MCF 10A (cell line): Measurements from ENCODE around the gene CCP110. TPM values are rescaled to one million over a fixed set of nuclear protein-coding genes. Genes with fewer than 3 reads are reported as not detected.
A peak's percentile ranks its signal among the peaks of the same experiment; 100 is the strongest.

Experiments
- BruUV-seq: library from RNA; stranded (reverse); fragments of 400-500 nt; replicated peaks from 2 replicates; lab custom pipeline; 2021; lab: Mats Ljungman, UMichigan
- CTCF ChIA-PET: fragments of 300-600 bp; sonication (Branson Sonifier 250); formaldehyde crosslinking; extraction: SDS; loops from one replicate; lab custom pipeline; 2021; ENCODE audit warnings: antibody characterized with exemption, inconsistent platforms; lab: Yijun Ruan, JAX
- POLR2A ChIA-PET: fragments of 300-600, 350-650 bp; sonication (Branson Sonifier 250); formaldehyde crosslinking; extraction: SDS; loops from one replicate; lab custom pipeline; 2020; ENCODE audit warnings: antibody characterized with exemption, inconsistent platforms; lab: Yijun Ruan, JAX
- DNase-seq: peaks from one replicate; pipeline ENCODE4 v3.0.0-alpha.2; 2018; ENCODE audit not compliant: unreplicated experiment
- H3K27ac Mint-ChIP-seq: one replicate; pipeline ENCODE4 v1.8.0; 2022; ENCODE audit warnings: mild to moderate bottlenecking, low read depth, mixed read lengths; ENCODE audit not compliant: unreplicated experiment
- H3K27me3 Mint-ChIP-seq: one replicate; pipeline ENCODE4 v1.8.0; 2022; ENCODE audit warnings: mixed read lengths; ENCODE audit not compliant: insufficient read depth, unreplicated experiment
- H3K36me3 Mint-ChIP-seq: one replicate; pipeline ENCODE4 v1.8.0; 2022; ENCODE audit warnings: mild to moderate bottlenecking, moderate library complexity, mixed read lengths; ENCODE audit not compliant: insufficient read depth, unreplicated experiment
- H3K4me1 Mint-ChIP-seq: one replicate; pipeline ENCODE4 v1.8.0; 2022; ENCODE audit warnings: mixed read lengths; ENCODE audit not compliant: insufficient read depth, unreplicated experiment
- H3K4me3 Mint-ChIP-seq: one replicate; pipeline ENCODE4 v1.8.0; 2022; ENCODE audit warnings: mild to moderate bottlenecking, moderate library complexity, mixed read lengths; ENCODE audit not compliant: unreplicated experiment
- H3K9me3 Mint-ChIP-seq: one replicate; pipeline ENCODE4 v1.8.0; 2022; ENCODE audit warnings: mixed read lengths; ENCODE audit not compliant: unreplicated experiment
- intact Hi-C: fragments of 100-400 bp; cut with micrococcal nuclease; formaldehyde crosslinking; loops from 2 replicates; pipeline ENCODE4 v1.14.1; 2022
- total RNA-seq: library from RNA; stranded (reverse); gene quantifications from 2 replicates; pipeline ENCODE4 v1.2.3, GENCODE V29; 2022
- TF ChIP-seq, protein P1 (sequence below): fragments of 200-600 bp; IDR thresholded peaks from one replicate; pipeline ENCODE4 v1.8.0; 2022; ENCODE audit warnings: antibody characterized with exemption, mild to moderate bottlenecking; ENCODE audit not compliant: unreplicated experiment

Gene CCP110
- total RNA-seq, 1 experiment from 2014 or later, result 14.2 TPM

DNA sequence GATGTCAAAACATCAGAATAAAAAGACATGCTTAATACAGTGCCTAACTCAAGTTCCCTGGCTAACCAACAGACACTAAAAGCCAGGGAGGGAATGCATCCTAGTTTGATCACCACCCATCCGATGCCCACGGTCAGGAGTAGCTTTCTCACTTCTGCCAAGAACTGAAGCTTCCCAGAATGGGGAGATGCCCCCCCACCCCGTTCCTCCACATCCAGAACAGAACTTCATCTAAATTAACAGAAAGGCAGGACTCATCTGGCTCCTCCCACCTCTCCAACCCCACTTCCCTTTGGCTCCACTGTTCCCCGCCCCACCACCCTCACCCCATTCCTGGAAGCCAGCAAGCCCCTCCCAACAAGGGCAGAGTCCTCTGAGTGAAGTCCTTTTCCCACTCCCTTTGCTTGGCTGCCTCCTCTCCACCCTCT is 35.5 kb upstream of the CCP110 start:
- no peak overlapping the region for H3K27ac Mint-ChIP-seq
- CTCF ChIA-PET, result interaction anchor here (0.6 to 0.8 kb wide), 2 partner anchors 15 to 157 kb away, joined by 3 to 4 read pairs; no protein-coding TSS in a partner anchor
- H3K36me3 Mint-ChIP-seq, result no peaks in the 10 kb centered on the region
- no TSS peak for BruUV-seq
- H3K9me3 Mint-ChIP-seq, result no peaks in the 10 kb centered on the region
- TF ChIP-seq, protein P1, sequence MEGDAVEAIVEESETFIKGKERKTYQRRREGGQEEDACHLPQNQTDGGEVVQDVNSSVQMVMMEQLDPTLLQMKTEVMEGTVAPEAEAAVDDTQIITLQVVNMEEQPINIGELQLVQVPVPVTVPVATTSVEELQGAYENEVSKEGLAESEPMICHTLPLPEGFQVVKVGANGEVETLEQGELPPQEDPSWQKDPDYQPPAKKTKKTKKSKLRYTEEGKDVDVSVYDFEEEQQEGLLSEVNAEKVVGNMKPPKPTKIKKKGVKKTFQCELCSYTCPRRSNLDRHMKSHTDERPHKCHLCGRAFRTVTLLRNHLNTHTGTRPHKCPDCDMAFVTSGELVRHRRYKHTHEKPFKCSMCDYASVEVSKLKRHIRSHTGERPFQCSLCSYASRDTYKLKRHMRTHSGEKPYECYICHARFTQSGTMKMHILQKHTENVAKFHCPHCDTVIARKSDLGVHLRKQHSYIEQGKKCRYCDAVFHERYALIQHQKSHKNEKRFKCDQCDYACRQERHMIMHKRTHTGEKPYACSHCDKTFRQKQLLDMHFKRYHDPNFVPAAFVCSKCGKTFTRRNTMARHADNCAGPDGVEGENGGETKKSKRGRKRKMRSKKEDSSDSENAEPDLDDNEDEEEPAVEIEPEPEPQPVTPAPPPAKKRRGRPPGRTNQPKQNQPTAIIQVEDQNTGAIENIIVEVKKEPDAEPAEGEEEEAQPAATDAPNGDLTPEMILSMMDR, result no peak
- H3K4me3 Mint-ChIP-seq, result no peak overlapping the region
- intact Hi-C loops, result no loop called here
- POLR2A ChIA-PET, result no interaction called here
- H3K27me3 Mint-ChIP-seq, result no peaks in the 10 kb centered on the region
- no peaks in the 10 kb centered on the region for H3K4me1 Mint-ChIP-seq
- no peak for DNase-seq

DNA sequence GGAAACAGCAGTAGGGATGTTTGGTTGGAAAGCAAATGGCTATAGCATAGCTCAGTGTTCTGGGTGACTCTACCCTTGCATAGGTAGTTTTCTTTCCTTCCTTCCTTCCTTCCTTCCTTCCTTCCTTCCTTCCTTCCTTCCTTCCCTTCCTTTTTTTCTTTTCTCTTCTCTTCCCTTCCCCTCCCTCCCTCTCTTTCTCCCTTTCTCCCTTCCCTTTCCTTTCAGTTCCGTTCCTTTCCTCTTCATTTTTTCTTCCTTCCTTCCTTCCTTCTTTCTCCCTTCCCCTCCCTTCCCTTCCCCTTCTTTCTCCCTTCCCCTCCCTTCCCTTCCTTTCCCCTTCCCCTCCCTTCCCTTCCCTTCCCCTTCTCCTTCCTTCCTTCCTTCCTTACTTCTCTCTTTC is 33.1 kb upstream of the CCP110 start:
- Mint-ChIP-seq H3K4me1 (no peaks in the 10 kb centered on the region), H3K36me3 (peaks cover 5% of the 10 kb centered on the region), H3K27me3 (no peaks in the 10 kb centered on the region), H3K27ac (no peak overlapping the region), H3K4me3 (no peak overlapping the region), H3K9me3 (no peaks in the 10 kb centered on the region)
- BruUV-seq, result no TSS peak
- DNase-seq, result no peak
- intact Hi-C loops, result no loop called here
- POLR2A ChIA-PET, result no interaction called here
- TF ChIP-seq, protein P1, result no peak
- CTCF ChIA-PET, result interaction anchor here (1.7 kb wide), 1 partner anchor 404 kb away, joined by 3 read pairs; no protein-coding TSS in a partner anchor

DNA sequence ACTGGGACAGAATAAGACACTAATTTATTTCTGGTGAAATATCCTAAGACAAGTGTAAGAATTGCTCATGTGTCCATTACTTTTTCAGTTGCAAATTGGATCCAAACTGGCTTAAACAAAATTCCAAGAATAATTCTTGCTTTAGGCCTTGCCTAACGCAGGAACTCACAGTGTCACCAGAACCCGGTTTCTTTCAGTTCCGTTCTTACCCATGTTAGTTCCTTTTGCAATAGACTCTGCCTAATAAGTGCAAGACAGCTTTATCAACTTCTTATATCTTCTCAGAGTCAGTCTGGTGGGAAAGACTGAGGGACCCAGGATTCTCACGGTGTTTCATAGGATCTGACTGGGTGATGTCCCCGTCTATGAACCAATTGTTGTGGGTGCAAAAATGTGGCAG is 26.6 kb upstream of the CCP110 start:
- CTCF ChIA-PET, result no interaction called here
- Mint-ChIP-seq H3K4me1 (peaks cover 8% of the 10 kb centered on the region), H3K27ac (no peak overlapping the region), H3K36me3 (peaks cover 40% of the 10 kb centered on the region), H3K9me3 (no peaks in the 10 kb centered on the region), H3K4me3 (no peak overlapping the region), H3K27me3 (no peaks in the 10 kb centered on the region)
- DNase-seq, result no peak
- POLR2A ChIA-PET, result no interaction called here
- intact Hi-C loops, result no loop called here
- TF ChIP-seq, protein P1, result no peak
- BruUV-seq, result no TSS peak

GRCh38 chr16:19499006-19499405 is 24.7 kb upstream of the CCP110 start:
- H3K4me1 Mint-ChIP-seq, result peaks cover 8% of the 10 kb centered on the region
- BruUV-seq, result no TSS peak
- ChIA-PET POLR2A (interaction anchor here (1.3 kb wide), 1 partner anchor 102 kb away, joined by 5 read pairs; no protein-coding TSS in a partner anchor), CTCF (interaction anchor here (0.6 to 14.3 kb wide), 2 partner anchors 38 to 109 kb away, joined by 4 to 328 read pairs; no protein-coding TSS in a partner anchor)
- H3K36me3 Mint-ChIP-seq, result peaks cover 57% of the 10 kb centered on the region
- H3K4me3 Mint-ChIP-seq, result no peak overlapping the region
- no peak overlapping the region for H3K27ac Mint-ChIP-seq
- peak; percentile 34 for DNase-seq
- no peaks in the 10 kb centered on the region for H3K27me3 Mint-ChIP-seq
- TF ChIP-seq, protein P1, result no peak
- no peaks in the 10 kb centered on the region for H3K9me3 Mint-ChIP-seq
- intact Hi-C loops, result no loop called here
